Prostate gland (tissue), 2 donors: ENCODE data around the gene SLC39A12.

Experiments used
- POLR2A ChIP-seq: fragments of 450-650 bp; IDR thresholded peaks from one replicate; pipeline ENCODE4 v1.6.1; 2016; ENCODE audit warnings: antibody characterized with exemption, mild to moderate bottlenecking
- POLR2AphosphoS5 ChIP-seq: sonication (generic); formaldehyde crosslinking; IDR thresholded peaks from one replicate; pipeline ENCODE4 v1.6.1; 2017; ENCODE audit warnings: antibody characterized with exemption
- TF ChIP-seq, protein P1 (sequence below), 4 experiments: fragments of 200-600 bp in 2 of 4; fragments of 450-650 bp in 2 of 4; sonication (generic) in 2 of 4; IDR thresholded peaks; 1 replicate in 3 of 4; 2 replicates in 1 of 4; pipeline ENCODE4 v1.5.1; 2016 to 2019; ENCODE audit warnings: antibody characterized with exemption in 4 of 4, mild to moderate bottlenecking in 2 of 4, moderate library complexity in 2 of 4

- TF ChIP-seq, protein P1, sequence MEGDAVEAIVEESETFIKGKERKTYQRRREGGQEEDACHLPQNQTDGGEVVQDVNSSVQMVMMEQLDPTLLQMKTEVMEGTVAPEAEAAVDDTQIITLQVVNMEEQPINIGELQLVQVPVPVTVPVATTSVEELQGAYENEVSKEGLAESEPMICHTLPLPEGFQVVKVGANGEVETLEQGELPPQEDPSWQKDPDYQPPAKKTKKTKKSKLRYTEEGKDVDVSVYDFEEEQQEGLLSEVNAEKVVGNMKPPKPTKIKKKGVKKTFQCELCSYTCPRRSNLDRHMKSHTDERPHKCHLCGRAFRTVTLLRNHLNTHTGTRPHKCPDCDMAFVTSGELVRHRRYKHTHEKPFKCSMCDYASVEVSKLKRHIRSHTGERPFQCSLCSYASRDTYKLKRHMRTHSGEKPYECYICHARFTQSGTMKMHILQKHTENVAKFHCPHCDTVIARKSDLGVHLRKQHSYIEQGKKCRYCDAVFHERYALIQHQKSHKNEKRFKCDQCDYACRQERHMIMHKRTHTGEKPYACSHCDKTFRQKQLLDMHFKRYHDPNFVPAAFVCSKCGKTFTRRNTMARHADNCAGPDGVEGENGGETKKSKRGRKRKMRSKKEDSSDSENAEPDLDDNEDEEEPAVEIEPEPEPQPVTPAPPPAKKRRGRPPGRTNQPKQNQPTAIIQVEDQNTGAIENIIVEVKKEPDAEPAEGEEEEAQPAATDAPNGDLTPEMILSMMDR (IDR thresholded peaks at IDR 0.05): peak; percentile 14 to 48 (median 38)
- TF ChIP-seq POLR2A (no peak), POLR2AphosphoS5 (no peak)
Observed at GRCh38 chr10:17910125-17910789, 41.5 kb upstream of the SLC39A12 start.
